H1 (cell line): Measurements from ENCODE around the gene RNF43. TPM values are rescaled to one million over a fixed set of nuclear protein-coding genes. Genes with fewer than 3 reads are reported as not detected.

Experiments
- ATF2 ChIP-seq: IDR thresholded peaks from 2 replicates; pipeline ENCODE4 v1.6.1; 2012; ENCODE audit warnings: low read length, inconsistent platforms
- CHD1 ChIP-seq: IDR thresholded peaks from 2 replicates; pipeline ENCODE4 v1.6.1; 2012; ENCODE audit warnings: low read depth, low read length, improper control_type of control experiment
- polyA plus RNA-seq, 7 experiments: library from polyadenylated mRNA; depleted of rRNA in 3 of 7; stranded (reverse) in 5 of 7; unstranded in 2 of 7; fragments of >200 nt in 5 of 7; fragments of 200-250 nt in 2 of 7; gene quantifications; 1 replicate in 5 of 7; 2 replicates in 1 of 7; 4 replicates in 1 of 7; pipeline versions ENCODE4 v1.2.1 to v1.2.3, GENCODE V29; 2011 to 2013; ENCODE audit warnings: missing spikeins in 2 of 7, mixed read lengths in 2 of 7
- total RNA-seq: library from RNA; stranded (reverse); fragmentation: NEBNext Ultra II Directional; extraction: Animal tissue kit (Norgen Biotek cat#: 25700); gene quantifications from 2 replicates; pipeline ENCODE4 v1.2.1, GENCODE V29; 2021

The RNF43 gene
- total and polyA plus RNA-seq, 2 of the 8 experiments (the other 6 are each of a cell fraction or from before 2014, with no cell fraction given): 0.89 to 1.5 TPM

GRCh38 chr17:58416396-58416795 is 938 bp downstream of the RNF43 start (continued):
- TF ChIP-seq CHD1 (no peak), ATF2 (no peak)
